Retinal pigment epithelial cell (primary cell): ENCODE measurements around the gene SMCR8.

Experiments used
- DNase-seq: peaks from one replicate; pipeline ENCODE4 v3.0.0-alpha.2; 2010; ENCODE audit warnings: low read depth
- H3K4me3 ChIP-seq: 2 replicates; pipeline ENCODE4 v1.5.1; 2011; ENCODE audit warnings: mild to moderate bottlenecking, low read length, control low read depth, moderate library complexity
- TF ChIP-seq, protein P1 (sequence below): conservative IDR thresholded peaks from 2 replicates; pipeline ENCODE4 v1.5.1; 2011; ENCODE audit warnings: low read depth, low read length, control low read depth, inconsistent platforms

SMCR8 gene

GRCh38 chr17:18309202-18309601 lies 5.9 kb upstream of the SMCR8 start:
- DNase-seq = no peak
- TF ChIP-seq, protein P1, sequence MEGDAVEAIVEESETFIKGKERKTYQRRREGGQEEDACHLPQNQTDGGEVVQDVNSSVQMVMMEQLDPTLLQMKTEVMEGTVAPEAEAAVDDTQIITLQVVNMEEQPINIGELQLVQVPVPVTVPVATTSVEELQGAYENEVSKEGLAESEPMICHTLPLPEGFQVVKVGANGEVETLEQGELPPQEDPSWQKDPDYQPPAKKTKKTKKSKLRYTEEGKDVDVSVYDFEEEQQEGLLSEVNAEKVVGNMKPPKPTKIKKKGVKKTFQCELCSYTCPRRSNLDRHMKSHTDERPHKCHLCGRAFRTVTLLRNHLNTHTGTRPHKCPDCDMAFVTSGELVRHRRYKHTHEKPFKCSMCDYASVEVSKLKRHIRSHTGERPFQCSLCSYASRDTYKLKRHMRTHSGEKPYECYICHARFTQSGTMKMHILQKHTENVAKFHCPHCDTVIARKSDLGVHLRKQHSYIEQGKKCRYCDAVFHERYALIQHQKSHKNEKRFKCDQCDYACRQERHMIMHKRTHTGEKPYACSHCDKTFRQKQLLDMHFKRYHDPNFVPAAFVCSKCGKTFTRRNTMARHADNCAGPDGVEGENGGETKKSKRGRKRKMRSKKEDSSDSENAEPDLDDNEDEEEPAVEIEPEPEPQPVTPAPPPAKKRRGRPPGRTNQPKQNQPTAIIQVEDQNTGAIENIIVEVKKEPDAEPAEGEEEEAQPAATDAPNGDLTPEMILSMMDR = no peak
- H3K4me3 ChIP-seq = no peak overlapping the region

GRCh38 chr17:18314059-18314730 lies 898 bp upstream of the SMCR8 start:
- no peak for DNase-seq
- TF ChIP-seq, protein P1 = no peak
- H3K4me3 ChIP-seq = peak overlapping the region; percentile 91

DNA sequence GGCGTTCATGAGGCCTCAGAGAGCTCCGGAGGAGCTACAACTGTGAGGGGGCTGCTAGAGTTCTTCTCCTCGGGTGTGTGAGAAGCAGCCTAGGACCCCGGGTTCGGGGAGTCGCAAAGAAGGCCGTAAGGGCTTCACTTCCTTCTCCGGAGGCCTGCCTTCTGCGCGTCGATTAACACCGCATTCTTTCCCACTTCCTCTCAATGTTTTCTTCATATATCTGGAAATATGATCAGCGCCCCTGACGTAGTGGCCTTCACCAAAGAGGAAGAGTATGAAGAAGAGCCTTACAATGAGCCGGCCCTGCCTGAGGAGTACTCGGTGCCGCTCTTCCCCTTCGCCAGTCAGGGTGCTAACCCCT lies 449 bp downstream of the SMCR8 start:
- TF ChIP-seq, protein P1 = no peak
- H3K4me3 ChIP-seq = peak overlapping the region; percentile 91
- no peak for DNase-seq

DNA sequence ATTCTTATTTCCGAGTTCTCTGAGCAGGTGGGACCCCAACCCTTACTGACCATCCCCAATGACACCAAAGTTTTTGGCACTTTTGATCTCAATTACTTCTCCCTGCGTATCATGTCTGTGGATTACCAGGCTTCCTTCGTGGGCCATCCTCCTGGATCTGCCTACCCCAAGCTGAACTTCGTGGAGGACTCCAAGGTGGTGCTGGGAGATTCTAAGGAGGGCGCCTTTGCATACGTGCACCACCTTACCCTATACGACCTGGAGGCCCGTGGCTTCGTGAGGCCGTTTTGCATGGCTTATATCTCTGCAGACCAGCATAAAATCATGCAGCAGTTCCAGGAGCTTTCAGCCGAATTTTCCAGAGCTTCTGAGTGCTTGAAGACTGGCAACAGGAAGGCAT lies 868 bp downstream of the SMCR8 start:
- peak overlapping the region; percentile 91 for H3K4me3 ChIP-seq
- TF ChIP-seq, protein P1 = no peak
- no peak for DNase-seq

DNA sequence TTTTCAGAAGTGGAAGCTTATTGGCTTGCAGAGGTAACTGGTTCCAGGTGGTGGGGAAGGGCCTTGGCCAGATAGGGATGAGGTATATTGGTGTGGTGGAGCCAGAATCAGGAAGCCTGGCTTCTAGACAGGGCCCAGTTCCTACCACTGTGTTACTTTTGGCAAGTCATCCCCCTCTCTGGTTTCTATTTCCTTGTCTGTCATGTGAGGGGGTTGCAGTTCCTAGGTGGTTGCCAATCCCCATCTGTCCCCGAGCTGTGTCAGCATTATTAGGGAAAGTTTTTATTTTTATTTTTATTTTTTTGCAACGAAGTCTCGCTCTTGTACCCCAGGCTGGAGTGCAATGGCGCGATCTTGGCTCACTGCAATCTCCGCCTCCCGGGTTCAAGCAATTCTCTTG lies 3.0 kb downstream of the SMCR8 start:
- TF ChIP-seq, protein P1 = no peak
- no peak for DNase-seq
- peak overlapping the region; percentile 22 for H3K4me3 ChIP-seq

DNA sequence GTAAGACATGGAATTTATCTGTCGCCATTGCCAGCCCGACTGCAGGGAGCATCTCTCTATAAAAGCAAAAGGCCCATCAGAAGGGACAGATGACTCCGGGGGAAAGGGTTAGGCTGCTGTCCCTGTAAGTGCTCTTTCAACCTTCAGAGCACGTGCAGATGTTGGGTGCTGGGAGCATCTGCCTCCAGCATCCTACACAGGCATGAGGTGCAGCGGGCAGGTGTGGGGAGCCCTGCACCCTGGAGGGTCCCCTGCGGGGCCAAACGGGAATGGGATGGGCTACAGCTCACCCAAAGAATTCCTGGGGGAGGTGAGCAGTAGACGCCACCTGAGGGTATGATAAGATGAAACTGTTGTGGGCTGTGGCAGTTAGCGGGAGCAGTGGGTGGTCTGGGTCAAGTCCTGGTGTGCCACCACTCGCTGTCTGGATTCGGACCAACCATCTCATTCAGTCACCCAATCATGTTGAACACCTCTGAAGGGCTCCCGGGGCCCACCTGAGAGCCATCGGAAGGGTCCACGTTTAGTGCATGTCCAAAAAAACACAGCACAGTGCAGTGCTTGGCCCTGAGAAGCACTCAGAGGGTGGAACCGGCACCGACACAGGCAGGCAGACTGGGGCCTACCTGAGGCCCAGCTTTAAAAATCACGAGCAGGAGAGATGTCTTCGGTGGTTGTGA lies 3.8 kb downstream of the SMCR8 start:
- no peak overlapping the region for H3K4me3 ChIP-seq
- DNase-seq = no peak
- TF ChIP-seq, protein P1 = no peak

GRCh38 chr17:18319604-18320256 lies 4.6 kb downstream of the SMCR8 start:
- no peak overlapping the region for H3K4me3 ChIP-seq
- TF ChIP-seq, protein P1 = peak; percentile 60
- DNase-seq = peak; percentile 24
